HG03196 (cell line): ENCODE measurements around the gene TBC1D24.
A peak's percentile ranks its signal among the peaks of the same experiment; 100 is the strongest.
"Not testable (repeated sequence)": the region's sequence is repeated elsewhere in the genome, so short reads cannot be mapped to it uniquely, and the experiment has no call there.

Source experiments
- ATAC-seq: cut with Tn5 transposase; IDR thresholded peaks from one replicate; pipeline ENCODE4 v1.9.1; 2021; ENCODE audit not compliant: unreplicated experiment

The TBC1D24 gene

DNA sequence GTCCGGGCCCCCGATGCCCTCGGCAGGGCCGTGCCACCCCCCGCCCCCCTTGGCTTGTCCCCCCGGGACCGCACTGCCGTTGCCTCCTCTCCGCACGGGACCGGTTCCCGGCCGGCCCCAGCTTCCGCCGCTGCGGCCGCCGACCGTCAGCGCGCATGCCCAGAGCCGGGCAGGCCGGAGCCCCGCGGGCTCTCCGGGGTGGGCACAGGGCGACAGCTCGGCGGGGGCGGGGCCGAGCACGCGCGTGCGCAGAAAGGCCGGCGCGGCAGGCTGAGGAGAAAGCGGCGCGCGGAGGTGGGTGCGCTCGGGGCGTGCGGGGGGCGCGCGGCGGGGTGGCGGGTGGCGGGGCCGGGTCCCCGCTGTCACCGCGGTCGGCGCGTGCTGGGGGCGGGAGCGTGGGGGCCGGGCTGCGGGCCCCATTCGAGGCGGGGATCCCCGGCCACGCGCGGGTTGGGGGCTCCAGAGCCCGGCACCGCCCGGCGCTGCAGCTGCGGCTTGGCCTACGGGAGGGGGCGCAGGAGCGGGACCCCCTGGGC is at the start of gene TBC1D24:
TSS of gene TBC1D24 (plus strand) at position 251 of the 536 bp plus-strand sequence. CDS start 21,022 bp downstream, outside the sequence.
- ATAC-seq: peak; percentile 29

DNA sequence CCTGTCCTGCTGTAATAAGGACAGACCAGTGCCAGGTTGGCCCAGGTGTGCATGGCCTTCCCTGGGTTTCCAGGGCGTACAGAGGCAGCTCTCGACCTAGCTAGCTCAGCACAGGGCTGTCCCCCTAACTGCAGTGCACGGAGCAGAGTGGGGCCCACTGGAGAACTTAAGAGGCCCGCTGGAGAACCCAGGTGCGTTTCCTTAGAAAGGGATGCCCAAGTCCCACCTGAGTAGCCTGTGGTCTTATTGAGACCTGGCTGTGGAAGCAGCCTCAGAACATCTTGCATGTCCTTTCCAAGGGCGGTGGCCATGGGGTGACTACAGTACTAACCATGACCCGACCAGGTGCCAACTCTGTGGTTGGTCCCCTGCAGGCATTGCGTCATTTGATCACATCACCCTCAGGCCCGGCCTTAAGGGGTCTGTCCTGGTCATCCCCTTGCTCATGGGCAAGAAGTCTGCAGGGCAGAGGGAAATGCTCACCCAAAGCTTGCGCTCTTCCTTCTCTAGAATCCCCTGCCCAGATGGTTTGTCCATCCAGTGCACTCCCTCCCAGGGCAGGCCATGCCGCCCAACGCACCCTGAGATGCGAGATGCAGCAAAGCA is 49.0 kb upstream of the TBC1D24 start:
- no peak for ATAC-seq

DNA sequence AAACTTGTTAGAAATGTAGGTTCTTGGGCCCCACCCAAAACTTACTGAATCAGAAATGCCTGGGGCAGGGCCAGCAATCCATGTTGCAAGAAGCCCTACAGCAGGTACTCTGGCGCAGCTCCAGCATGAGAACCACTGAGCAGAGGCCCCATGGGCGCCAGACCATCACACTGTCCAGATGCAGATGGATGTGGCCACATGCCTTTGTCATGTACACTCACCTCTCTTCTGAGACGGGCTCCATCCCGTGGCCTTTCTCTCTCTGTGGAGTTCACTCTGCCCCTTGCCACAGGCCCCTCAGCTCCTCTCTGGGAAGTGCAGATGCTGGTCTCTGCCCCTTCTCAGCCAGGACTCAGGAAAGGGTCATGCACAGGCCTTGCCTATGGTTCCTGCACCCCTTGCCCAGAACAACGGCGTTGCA is 48.0 kb upstream of the TBC1D24 start:
- ATAC-seq: no peak

DNA sequence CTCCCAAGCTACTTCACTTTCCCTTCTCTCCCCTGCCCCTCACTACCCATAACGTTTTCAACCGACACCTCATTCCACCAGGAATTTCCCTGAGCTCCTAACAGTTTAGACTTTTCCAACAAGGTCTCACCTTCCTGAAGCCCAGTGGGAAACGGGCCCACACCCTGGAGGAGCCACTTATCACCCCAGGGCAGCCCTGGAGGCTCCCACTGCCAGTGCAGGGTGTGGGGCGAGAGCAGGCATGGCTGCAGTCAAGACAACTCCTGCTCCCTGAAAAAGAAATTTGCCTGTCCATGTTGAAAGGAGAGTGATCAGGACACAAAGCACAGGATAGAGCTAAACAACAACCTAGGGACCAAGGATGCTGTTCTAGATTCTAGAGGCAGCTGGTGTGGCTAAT is 47.4 kb upstream of the TBC1D24 start:
- ATAC-seq: no peak

DNA sequence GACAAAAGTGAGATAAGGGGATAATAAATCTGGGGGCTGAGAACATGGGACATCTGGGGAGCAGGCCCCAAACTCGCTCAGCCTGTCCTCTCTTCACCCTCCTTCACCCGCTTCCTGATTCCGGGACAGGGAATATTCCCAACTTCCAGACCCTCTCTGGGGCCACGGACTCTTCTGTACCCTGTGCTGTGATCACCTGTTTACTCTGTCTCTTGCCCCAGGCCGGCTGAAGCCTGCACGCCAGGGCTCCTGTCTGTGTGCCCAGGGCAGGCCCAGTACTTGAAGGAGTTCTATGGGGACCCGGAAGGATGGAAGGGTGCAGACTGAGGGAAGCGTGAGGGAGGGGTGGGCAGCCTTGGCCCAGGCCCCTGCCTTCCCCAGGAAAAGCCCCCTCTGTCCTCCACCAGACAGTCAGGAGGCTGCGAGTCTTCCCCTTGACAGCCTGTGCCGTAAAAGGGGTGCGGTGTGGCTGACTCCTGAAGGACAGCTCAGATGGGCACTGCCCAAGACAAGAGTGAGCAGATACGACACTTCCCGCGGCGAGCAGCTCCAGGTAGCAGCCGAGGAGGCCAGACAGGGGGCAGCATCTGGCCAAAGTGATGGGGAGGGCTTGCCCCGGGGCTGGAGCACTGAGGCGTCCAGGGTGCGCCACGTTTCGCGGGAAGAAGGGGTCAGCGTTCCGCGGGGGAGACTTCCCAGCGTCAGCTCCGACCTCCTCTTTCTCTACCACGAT is 46.7 kb upstream of the TBC1D24 start:
- ATAC-seq: peak; percentile 15

DNA sequence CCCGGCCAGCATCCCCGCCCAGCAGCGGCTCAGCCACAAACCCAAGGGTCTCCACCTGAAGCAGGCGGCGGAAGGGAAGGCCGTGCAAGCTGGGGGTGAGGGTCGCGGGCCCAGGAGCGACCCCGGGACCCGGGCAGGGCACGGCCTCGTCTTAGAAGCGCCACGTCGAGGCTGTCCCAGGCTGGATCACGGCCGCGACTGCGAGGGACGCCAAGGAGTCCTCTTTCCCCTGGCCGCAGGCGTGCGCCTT is 46.2 kb upstream of the TBC1D24 start:
- ATAC-seq: no peak

DNA sequence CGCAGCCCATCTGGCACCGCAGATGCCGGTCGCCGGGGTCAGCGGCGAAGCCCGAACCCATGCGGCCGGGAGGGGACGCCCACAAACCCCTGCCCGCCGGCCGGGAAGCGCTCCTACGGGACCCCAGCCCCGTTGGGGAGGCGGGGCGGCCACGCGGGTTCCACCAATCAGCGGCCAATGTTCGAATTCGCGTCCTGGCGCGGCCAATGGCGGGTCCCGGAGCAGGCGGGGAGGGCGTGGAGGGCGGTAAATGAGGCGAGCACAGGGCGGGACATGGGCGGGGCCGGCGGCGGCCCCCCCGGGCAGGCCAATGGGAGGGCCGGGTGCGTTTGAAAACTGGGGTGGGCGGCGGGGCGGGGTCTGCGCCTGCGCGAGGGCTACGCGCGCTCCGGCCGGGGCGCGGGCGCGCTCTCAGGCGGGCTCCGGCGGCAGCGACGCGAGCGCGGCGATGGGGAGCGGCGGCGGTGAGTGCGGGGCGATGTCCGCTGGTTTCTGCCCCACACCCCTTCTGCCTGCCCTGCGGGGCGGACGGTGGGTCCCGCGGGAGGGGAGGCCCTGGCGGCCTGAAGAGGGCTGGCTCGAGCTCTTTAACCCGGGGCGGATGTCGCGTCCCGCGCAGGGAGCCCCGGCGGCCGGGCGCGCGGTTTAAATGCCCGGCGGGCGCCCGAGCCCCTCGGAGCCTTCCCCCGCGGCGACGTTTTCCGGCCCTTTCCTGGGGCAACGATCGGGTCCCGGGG is 45.7 kb upstream of the TBC1D24 start, which contains the start of gene CCNF:
TSS of gene CCNF (plus strand) at position 414 of the 737 bp plus-strand sequence. CDS start at position 449, 35 bp downstream.
- ATAC-seq: peak; percentile 70

DNA sequence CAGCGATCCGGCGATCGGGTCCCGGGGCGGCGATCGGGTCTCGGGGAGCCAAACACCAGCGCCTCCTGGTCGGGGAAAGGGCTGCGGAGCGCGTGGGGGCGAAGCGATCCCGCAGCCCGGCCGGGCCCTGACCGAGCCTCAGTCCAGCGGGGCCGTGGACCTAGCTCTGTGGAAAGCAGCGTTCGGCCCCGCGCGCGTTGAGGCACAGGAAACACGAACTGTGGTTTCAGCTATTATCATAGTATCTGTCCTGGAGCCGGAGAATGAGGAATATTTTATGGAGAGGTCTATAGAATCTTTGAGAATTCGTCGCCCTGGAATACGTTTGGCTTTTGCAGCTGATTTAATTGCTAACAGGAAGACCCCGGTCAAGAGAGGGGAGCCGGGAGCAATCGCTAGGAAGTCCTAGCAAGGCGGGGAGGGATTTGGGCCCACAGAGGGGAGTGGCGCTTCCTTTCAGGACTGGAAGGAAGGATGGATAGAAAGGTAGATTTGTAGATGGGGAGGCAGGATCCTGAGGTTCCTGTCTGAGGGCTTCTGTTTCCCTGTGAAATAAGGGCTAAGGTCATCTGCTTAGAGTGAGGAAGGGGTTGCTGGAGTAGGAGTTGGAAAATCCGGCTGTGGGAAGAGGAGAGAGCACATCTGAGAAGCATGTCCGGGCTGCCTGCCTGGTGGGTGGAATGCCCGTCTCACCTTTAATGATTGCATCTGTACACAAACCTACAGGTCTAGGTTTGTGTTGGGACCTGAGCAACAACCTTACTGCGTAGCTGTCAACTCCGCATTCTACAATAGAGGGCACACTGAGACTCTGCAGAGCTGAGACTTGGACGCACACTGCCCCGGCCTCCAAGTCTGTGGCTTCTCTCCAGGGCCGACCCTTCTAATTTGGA is 44.9 kb upstream of the TBC1D24 start:
- no peak for ATAC-seq

DNA sequence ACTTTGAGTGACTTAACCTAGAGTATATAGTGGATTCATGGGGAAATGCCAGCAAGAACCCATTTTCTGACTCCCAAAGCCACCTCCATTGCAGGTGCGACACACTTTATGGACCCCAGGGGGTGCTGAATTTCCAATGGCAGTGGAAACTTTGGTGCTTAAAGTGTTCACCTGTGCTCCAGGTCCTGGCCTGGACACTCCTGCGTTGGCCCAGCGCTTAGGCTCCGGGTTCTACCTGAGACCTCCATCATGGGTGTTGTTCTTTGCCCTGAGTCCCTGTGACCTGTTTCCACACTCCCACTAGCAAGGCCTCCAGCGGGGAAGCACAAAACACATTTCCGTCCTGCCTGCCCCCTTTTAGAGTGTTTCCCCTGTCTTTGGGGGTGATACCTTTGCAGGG is 42.6 kb upstream of the TBC1D24 start:
- no peak for ATAC-seq

DNA sequence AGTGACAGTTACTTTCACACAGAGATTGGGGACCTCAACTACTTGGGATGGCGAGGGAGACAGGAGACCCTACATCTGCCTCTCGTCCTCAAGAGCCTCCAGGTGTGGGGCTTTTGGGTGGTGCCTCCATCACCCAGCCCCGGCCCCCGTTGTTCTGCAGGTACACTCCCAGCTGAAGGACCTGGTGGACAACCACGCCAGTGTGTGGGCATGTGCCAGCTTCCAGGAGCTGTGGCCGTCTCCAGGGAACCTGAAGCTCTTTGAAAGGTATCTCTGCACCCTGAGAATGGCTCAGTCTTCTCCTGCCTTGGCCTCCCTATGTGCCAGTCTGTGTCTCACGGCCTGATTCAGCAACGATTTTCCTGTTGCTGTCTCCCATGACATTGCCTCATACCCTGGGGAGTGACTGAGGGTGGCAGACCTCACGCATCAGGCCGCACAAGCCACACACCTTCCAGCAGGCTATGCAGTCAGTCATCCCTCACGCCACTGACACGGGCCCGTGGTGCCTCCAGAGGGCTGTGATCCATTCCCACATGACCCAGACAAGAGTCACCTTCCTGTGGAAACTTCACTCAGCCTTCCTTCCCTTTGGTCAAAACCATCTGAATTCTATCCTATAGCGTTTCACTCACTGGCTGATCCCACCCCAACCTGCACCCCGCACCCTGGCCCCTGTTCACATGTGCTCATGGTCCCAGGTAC is 42.0 kb upstream of the TBC1D24 start:
- no peak for ATAC-seq

DNA sequence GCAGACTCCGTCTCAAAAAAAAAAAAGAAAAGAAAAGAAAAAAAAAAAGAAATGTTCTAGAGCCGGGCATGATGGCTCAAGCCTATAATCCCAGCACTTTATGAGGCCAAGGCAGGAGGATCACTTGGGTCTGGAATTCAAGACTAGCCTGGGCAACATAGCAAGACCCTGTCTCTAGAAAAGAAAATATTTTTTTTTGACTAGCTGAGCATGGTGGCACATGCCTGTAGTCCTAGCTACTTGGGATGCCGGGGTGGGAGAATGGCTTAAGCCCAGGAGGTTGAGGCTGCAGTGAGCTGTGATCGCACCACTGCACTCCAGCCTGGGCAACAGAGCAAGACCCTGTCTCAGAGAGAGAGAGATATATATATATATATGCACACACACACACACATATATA is 39.7 kb upstream of the TBC1D24 start:
- ATAC-seq: not testable (repeated sequence)

DNA sequence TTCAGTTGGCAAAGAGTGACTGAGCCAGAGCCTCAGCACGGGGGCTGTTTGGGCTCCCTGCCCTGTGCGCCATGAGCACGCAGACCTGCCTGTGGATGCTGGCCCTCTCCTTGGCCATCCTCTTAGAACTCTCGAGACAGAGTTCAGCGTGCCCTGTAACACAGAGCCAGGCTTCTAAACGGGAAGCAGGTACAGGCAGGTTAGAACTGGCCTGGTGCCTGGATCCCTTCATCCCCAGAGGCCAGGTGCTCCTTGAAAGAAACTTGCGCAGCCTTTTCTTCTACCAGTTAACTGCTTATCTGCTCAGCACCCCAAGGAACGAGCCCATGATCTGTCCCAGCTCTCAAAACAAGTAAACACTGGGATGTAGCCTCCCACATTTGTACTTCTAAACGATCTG is 38.8 kb upstream of the TBC1D24 start:
- no peak for ATAC-seq

DNA sequence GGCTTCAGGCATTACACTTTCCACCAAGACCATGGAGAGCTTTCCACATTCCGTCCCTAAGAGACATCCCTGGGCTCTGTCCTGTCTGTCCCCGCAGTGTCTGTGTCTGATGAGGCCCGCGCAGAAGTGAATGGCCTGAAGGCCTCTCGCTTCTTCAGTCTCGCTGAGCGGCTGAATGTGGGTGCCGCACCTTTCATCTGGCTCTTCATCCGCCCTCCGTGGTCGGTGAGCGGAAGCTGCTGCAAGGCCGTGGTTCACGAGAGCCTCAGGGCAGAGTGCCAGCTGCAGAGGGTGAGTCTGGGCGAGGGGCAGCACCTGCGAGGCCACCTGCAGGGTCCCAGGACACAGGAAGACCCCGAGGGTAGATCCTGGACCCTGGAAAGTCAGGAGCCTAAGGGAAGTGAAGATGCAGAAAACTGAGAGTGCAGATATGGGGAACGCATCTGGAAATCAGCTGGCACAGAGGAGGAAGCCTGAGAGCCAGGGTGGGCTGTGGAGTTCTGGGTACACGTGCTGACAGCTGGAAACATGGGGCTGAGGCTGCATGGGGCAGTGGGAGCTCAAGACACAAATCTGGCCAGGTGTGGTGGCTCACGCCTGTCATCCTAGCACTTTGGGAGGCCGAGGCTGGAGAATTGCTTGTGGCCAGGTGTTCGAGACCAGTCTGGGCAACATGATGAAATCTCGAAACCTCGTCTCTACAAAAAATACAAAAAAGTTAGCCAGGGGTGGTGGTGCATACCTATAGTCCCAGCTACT is 37.7 kb upstream of the TBC1D24 start:
- no peak for ATAC-seq

DNA sequence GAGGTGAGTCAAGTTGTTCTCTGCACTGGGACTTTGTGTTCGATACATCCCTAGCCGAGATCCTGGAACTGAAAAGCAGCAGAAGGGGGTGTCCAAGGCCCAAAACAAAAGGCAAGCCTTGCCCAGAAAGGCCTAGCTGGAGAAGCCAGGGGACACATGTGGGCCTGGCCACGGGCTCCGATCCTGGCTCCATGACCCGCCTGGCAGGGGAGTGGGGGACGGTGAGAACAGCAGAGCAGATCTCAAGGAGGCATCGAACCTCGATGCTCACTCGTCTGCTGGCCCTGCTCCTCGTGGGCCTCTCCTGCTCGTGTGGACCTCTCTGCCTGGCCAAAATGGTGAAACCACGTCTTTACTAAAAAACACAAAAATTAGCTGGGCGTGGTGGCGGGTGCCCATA is 36.8 kb upstream of the TBC1D24 start:
- ATAC-seq: no peak

DNA sequence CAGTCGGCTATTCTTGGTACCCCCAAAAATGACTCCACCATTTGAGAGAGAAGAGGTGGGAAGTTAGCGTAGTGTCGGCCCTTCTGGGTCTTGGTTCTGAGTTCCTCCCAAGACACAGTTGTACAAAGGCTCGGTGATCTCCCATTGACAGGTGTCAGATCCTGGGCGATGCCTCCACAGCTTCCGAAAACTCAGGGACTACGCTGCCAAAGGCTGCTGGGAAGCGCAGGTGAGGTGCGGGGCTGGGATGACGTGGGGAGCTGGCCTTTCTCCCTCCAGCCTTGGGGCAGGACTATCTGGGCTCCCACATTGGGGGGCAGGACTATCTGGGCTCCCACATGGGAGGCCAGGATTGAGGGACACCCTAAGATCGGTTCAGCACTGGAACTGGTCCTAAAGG is 35.3 kb upstream of the TBC1D24 start:
- no peak for ATAC-seq

DNA sequence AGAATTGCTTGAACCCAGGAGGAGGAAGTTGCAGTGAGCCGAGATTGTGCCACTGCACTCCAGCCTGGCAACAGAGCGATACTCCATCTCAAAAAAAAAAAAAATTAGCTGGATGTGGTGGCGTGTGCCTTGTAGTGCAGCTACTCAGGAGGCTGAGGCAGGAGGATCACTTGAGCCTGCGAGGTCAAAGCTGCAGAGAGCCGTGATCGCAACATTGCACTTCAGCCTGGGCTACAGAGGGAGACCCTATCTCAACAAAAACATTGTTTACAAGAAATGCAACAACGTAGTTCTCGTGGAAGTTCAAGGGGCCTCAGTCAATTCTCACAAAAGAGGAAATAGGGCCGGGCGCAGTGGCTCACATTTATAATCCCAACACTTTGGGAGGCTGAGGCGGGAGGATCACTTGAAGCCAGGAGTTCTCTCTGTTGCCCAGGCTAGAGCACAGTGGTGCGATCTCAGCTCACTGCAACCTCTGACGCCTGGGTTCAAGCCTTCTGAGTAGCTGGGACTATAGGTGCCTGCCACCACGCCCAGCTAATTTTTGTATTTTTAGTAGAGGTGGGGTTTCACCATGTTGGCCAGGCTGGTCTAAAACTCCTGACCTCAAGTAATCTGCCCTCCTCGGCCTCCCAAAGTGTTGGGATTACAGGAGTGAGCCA is 33.7 kb upstream of the TBC1D24 start:
- ATAC-seq: not testable (repeated sequence)

DNA sequence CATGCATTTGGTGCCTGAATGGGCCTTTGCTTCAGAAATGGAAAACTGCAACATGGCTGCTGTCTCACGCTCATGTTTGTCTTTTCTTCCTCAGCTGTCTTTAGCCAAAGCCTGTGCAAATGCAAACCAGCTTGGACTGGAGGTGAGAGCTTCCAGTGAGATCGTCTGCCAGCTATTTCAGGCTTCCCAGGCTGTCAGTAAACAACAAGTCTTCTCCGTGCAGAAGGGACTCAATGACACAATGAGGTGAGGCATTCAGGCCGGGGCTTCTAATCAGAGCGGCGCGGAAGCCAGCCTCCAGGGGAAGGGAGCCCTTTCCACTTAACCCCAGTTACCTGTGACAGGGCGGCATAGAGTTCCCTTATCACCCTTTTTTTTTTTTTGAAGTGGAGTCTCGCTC is 31.4 kb upstream of the TBC1D24 start:
- no peak for ATAC-seq

DNA sequence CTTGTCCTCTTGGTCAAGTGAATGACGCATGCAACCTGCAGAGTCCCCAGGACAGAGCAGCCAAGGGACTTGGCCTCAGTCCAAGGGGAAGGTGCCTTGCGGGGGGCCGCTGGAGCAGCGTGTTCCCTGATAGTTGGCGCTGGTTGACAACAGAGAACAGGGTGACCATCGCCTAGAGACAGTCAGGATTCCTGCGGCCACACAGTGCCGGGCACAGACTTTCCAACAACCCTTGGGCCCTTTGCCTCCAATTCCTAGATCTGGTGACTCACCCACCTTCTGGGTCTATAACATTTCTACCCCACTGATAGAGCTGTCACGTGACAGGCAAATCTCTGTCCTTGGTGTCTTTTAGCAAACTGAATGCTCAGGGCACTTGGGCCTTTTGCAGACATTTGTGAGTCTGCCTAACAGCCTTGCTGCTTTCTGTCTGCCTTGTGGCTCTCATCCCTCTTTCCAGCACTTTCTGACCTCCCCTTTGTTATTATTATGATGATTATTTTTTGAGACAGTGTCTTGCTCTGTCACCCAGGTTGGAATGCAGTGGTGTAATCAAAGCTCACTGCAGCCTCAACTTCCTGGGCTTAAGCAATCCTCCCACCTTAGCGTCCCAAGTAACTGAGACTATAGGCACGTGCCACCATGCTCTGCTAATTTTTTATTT is 26.9 kb upstream of the TBC1D24 start:
- no peak for ATAC-seq

DNA sequence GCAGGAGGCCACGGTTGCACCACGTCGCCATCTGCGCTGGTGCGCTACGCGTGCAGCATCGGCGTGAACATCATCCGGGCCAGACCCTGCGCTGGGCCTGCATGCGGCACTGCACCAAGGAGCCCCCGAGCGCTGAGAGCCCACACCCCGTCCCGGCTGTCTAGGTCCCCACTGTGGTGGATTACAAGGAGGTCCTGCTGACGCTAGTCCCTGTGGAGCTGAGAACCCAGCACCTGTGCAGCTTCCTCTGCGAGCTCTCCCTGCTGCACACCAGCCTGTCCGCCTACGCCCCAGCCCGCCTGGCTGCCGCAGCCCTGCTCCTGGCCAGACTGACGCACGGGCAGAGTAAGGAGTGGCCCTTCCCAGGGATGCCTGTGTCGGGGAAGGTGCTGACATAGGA is 25.8 kb upstream of the TBC1D24 start:
- no peak for ATAC-seq
